Calu3 (cell line): ENCODE measurements around the gene PLK3. TPM values are rescaled to one million over a fixed set of nuclear protein-coding genes. Genes with fewer than 3 reads are reported as not detected.
A peak's percentile ranks its signal among the peaks of the same experiment; 100 is the strongest.
"Not testable (repeated sequence)": the region's sequence is repeated elsewhere in the genome, so short reads cannot be mapped to it uniquely, and the experiment has no call there.

Experiments used
- BruUV-seq: library from RNA; stranded (reverse); fragments of 400-500 nt; replicated peaks from 2 replicates; lab custom pipeline; 2021; lab: Mats Ljungman, UMichigan
- CTCF ChIA-PET: fragments of 300-600 bp; sonication (Branson Sonifier 250); formaldehyde crosslinking; loops from one replicate; lab custom pipeline; 2022; ENCODE audit warnings: antibody characterized with exemption; lab: Charles Lee
- DNase-seq: peaks from one replicate; pipeline ENCODE4 v3.0.0; 2022
- H3K27ac Mint-ChIP-seq: one replicate; pipeline ENCODE4 v1.8.0; 2022; ENCODE audit warnings: mixed read lengths; ENCODE audit not compliant: unreplicated experiment
- H3K27me3 Mint-ChIP-seq: one replicate; pipeline ENCODE4 v1.8.0; 2022; ENCODE audit warnings: mixed read lengths; ENCODE audit not compliant: unreplicated experiment
- H3K36me3 Mint-ChIP-seq: one replicate; pipeline ENCODE4 v1.8.0; 2022; ENCODE audit warnings: mild to moderate bottlenecking, moderate library complexity, mixed read lengths; ENCODE audit not compliant: insufficient read depth, unreplicated experiment
- H3K4me1 Mint-ChIP-seq: one replicate; pipeline ENCODE4 v1.8.0; 2022; ENCODE audit warnings: mild to moderate bottlenecking, low read depth, mixed read lengths; ENCODE audit not compliant: unreplicated experiment
- H3K4me3 Mint-ChIP-seq: one replicate; pipeline ENCODE4 v1.8.0; 2022; ENCODE audit warnings: mild to moderate bottlenecking, low read depth, moderate library complexity, mixed read lengths; ENCODE audit not compliant: unreplicated experiment
- H3K9me3 Mint-ChIP-seq: one replicate; pipeline ENCODE4 v1.8.0; 2022; ENCODE audit warnings: low read depth, mixed read lengths; ENCODE audit not compliant: unreplicated experiment
- CTCF ChIP-seq: fragments of 200-600 bp; IDR thresholded peaks from one replicate; pipeline ENCODE4 v1.8.0; 2022; ENCODE audit warnings: antibody characterized with exemption; ENCODE audit not compliant: unreplicated experiment
- intact Hi-C: fragments of 100-400 bp; cut with micrococcal nuclease; formaldehyde crosslinking; loops from one replicate; pipeline ENCODE4 v1.10.0; 2022; ENCODE audit not compliant: unreplicated experiment
- total RNA-seq: library from RNA; stranded (reverse); gene quantifications from 2 replicates; pipeline ENCODE4 v1.2.3, GENCODE V29; 2022

Gene PLK3
- total RNA-seq, 1 experiment from 2014 or later = 15.6 TPM

- DNase-seq = no peak
- no peaks in the 10 kb centered on the region for H3K9me3 Mint-ChIP-seq
- no peak overlapping the region for H3K27ac Mint-ChIP-seq
- TF ChIP-seq CTCF = no peak
- no peak overlapping the region for H3K4me3 Mint-ChIP-seq
- BruUV-seq = no TSS peak
- CTCF ChIA-PET = interaction anchor here (0.7 kb wide), 1 partner anchor 9 kb away, joined by 3 read pairs; no protein-coding TSS in a partner anchor
- H3K36me3 Mint-ChIP-seq = peaks cover under 1% of the 10 kb centered on the region
- no peaks in the 10 kb centered on the region for H3K4me1 Mint-ChIP-seq
- intact Hi-C loops = no loop called here
- H3K27me3 Mint-ChIP-seq = no peaks in the 10 kb centered on the region
Measured at GRCh38 chr1:44834328-44834727, 34.2 kb downstream of the PLK3 start.

- peaks cover 4% of the 10 kb centered on the region for H3K36me3 Mint-ChIP-seq
- no TSS peak for BruUV-seq
- H3K27ac Mint-ChIP-seq = no peak overlapping the region
- H3K4me1 Mint-ChIP-seq = no peaks in the 10 kb centered on the region
- intact Hi-C loops = loop anchor here (5.0 kb wide), 1 partner anchor 176 kb away; the partner anchor contains the start of genes HECTD3 and UROD
- H3K9me3 Mint-ChIP-seq = no peaks in the 10 kb centered on the region
- H3K27me3 Mint-ChIP-seq = no peaks in the 10 kb centered on the region
- peak; percentile 91 for DNase-seq
- H3K4me3 Mint-ChIP-seq = no peak overlapping the region
- CTCF ChIA-PET = interaction anchor here (0.9 kb wide), 1 partner anchor 36 kb away, joined by 4 read pairs; the partner anchor contains the start of gene PLK3
- TF ChIP-seq CTCF = peak; percentile 85
Measured at GRCh38 chr1:44835738-44836675, 35.8 kb downstream of the PLK3 start.

- not testable (repeated sequence) for H3K9me3 Mint-ChIP-seq, H3K27me3 Mint-ChIP-seq, H3K4me1 Mint-ChIP-seq, H3K27ac Mint-ChIP-seq, H3K4me3 Mint-ChIP-seq, DNase-seq, BruUV-seq
- peaks cover 13% of the 10 kb centered on the region for H3K36me3 Mint-ChIP-seq
- CTCF ChIA-PET = interaction anchor here (0.6 kb wide), 1 partner anchor 888 kb away, joined by 7 read pairs; no protein-coding TSS in a partner anchor
- intact Hi-C loops = loop anchor here (5.0 kb wide), 1 partner anchor 174 kb away; the partner anchor contains the start of genes HECTD3 and UROD
Measured at GRCh38 chr1:44838294-44838693, 38.1 kb downstream of the PLK3 start.

GRCh38 chr1:44839576-44839975 is 39.4 kb downstream of the PLK3 start:
- DNase-seq = no peak
- intact Hi-C loops = loop anchor here (5.0 kb wide), 1 partner anchor 173 kb away; the partner anchor contains the start of genes HECTD3 and UROD
- no TSS peak for BruUV-seq
- CTCF ChIA-PET = no interaction called here
- no peak overlapping the region for H3K4me3 Mint-ChIP-seq
- H3K27ac Mint-ChIP-seq = no peak overlapping the region
- peaks cover 13% of the 10 kb centered on the region for H3K36me3 Mint-ChIP-seq
- no peaks in the 10 kb centered on the region for H3K9me3 Mint-ChIP-seq
- TF ChIP-seq CTCF = no peak
- no peaks in the 10 kb centered on the region for H3K4me1 Mint-ChIP-seq
- H3K27me3 Mint-ChIP-seq = no peaks in the 10 kb centered on the region
